WTC11 (cell line): Measurements from ENCODE around the gene POTEM.
"Not testable (repeated sequence)": the region's sequence is repeated elsewhere in the genome, so short reads cannot be mapped to it uniquely, and the experiment has no call there.

Source experiments
- CREB1 ChIP-seq: sonication (generic); formaldehyde crosslinking; IDR thresholded peaks from 2 replicates; pipeline ENCODE4 v1.8.0; 2023; ENCODE audit warnings: mild to moderate bottlenecking, missing genetic modification reagents
- CTCF ChIP-seq: fragments of 200-600 bp; IDR thresholded peaks from 2 replicates; pipeline ENCODE4 v1.8.0; 2022; ENCODE audit warnings: antibody characterized with exemption
- JUN ChIP-seq: sonication (generic); formaldehyde crosslinking; IDR thresholded peaks from 2 replicates; pipeline ENCODE4 v1.8.0; 2023; ENCODE audit warnings: mild to moderate bottlenecking, missing genetic modification reagents
- MLX ChIP-seq: sonication (generic); formaldehyde crosslinking; IDR thresholded peaks from 2 replicates; pipeline ENCODE4 v1.8.1; 2023; ENCODE audit warnings: mild to moderate bottlenecking, missing genetic modification reagents, moderate library complexity
- NR1H2 ChIP-seq: sonication (generic); formaldehyde crosslinking; IDR thresholded peaks from 2 replicates; pipeline ENCODE4 v1.9.0; 2021; ENCODE audit warnings: mild to moderate bottlenecking, moderate library complexity, missing genetic modification reagents
- NR2C2 ChIP-seq: sonication (generic); formaldehyde crosslinking; IDR thresholded peaks from 2 replicates; pipeline ENCODE4 v1.8.0; 2022; ENCODE audit warnings: mild to moderate bottlenecking, missing genetic modification reagents
- TCF7 ChIP-seq: sonication (generic); formaldehyde crosslinking; IDR thresholded peaks from 2 replicates; pipeline ENCODE4 v1.8.0; 2022; ENCODE audit warnings: mild to moderate bottlenecking, low read depth, missing genetic modification reagents, moderate library complexity
- USF1 ChIP-seq: sonication (generic); formaldehyde crosslinking; IDR thresholded peaks from 2 replicates; pipeline ENCODE4 v1.8.0; 2022; ENCODE audit warnings: mild to moderate bottlenecking, missing genetic modification reagents
- ZNF138 ChIP-seq: sonication (generic); formaldehyde crosslinking; conservative IDR thresholded peaks from 2 replicates; pipeline ENCODE4 v1.8.1; 2022; ENCODE audit warnings: mild to moderate bottlenecking, moderate library complexity, missing genetic modification reagents
- TF ChIP-seq, protein P1 (sequence below): sonication (generic); formaldehyde crosslinking; conservative IDR thresholded peaks from 2 replicates; pipeline ENCODE4 v1.8.1; 2022; ENCODE audit warnings: mild to moderate bottlenecking, missing genetic modification reagents
- TF ChIP-seq, protein P2 (sequence below): sonication (generic); formaldehyde crosslinking; IDR thresholded peaks from 2 replicates; pipeline ENCODE4 v1.8.0; 2023; ENCODE audit warnings: mild to moderate bottlenecking, missing genetic modification reagents
- TF ChIP-seq, protein P3 (sequence below): sonication (generic); formaldehyde crosslinking; IDR thresholded peaks from 2 replicates; pipeline ENCODE4 v1.8.1; 2022; ENCODE audit warnings: missing genetic modification reagents, borderline replicate concordance
- TF ChIP-seq, protein P4 (sequence below): sonication (generic); formaldehyde crosslinking; IDR thresholded peaks from 2 replicates; pipeline ENCODE4 v1.8.1; 2022; ENCODE audit warnings: low read depth, mild to moderate bottlenecking, moderate library complexity, missing genetic modification reagents, borderline replicate concordance

DNA sequence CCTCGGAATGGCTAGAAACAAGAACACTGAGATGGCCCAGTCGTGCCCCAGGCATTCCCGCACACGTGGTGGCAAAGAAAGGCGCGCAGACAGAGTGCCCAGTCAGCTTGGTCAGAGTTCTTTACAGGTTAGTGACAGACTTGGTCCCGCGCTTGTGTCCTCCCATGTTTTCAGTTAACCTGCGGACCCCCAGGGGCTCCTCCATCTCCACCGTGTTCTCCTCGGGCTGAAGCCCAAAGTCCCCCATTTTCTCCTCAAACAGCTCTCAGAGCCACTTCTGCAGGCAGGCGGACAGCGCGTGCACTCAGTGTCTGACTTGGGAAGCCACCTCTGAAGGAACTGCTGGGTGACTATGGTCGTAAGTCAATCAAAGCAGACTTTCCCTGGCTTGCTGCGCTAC is 60.7 kb downstream of the POTEM start:
- not testable (repeated sequence) for TF ChIP-seq TCF7 (CRISPR knock-in tag); USF1 (CRISPR knock-in tag); NR1H2; JUN; MLX (CRISPR knock-in tag); CTCF; NR2C2 (CRISPR knock-in tag); CREB1; ZNF138
- TF ChIP-seq, protein P1, sequence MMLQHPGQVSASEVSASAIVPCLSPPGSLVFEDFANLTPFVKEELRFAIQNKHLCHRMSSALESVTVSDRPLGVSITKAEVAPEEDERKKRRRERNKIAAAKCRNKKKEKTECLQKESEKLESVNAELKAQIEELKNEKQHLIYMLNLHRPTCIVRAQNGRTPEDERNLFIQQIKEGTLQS (CRISPR knock-in tag) = not testable (repeated sequence)
- TF ChIP-seq, protein P2, sequence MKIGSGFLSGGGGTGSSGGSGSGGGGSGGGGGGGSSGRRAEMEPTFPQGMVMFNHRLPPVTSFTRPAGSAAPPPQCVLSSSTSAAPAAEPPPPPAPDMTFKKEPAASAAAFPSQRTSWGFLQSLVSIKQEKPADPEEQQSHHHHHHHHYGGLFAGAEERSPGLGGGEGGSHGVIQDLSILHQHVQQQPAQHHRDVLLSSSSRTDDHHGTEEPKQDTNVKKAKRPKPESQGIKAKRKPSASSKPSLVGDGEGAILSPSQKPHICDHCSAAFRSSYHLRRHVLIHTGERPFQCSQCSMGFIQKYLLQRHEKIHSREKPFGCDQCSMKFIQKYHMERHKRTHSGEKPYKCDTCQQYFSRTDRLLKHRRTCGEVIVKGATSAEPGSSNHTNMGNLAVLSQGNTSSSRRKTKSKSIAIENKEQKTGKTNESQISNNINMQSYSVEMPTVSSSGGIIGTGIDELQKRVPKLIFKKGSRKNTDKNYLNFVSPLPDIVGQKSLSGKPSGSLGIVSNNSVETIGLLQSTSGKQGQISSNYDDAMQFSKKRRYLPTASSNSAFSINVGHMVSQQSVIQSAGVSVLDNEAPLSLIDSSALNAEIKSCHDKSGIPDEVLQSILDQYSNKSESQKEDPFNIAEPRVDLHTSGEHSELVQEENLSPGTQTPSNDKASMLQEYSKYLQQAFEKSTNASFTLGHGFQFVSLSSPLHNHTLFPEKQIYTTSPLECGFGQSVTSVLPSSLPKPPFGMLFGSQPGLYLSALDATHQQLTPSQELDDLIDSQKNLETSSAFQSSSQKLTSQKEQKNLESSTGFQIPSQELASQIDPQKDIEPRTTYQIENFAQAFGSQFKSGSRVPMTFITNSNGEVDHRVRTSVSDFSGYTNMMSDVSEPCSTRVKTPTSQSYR = not testable (repeated sequence)
- TF ChIP-seq, protein P3, sequence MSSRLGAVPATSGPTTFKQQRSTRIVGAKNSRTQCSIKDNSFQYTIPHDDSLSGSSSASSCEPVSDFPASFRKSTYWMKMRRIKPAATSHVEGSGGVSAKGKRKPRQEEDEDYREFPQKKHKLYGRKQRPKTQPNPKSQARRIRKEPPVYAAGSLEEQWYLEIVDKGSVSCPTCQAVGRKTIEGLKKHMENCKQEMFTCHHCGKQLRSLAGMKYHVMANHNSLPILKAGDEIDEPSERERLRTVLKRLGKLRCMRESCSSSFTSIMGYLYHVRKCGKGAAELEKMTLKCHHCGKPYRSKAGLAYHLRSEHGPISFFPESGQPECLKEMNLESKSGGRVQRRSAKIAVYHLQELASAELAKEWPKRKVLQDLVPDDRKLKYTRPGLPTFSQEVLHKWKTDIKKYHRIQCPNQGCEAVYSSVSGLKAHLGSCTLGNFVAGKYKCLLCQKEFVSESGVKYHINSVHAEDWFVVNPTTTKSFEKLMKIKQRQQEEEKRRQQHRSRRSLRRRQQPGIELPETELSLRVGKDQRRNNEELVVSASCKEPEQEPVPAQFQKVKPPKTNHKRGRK (CRISPR knock-in tag) = not testable (repeated sequence)
- TF ChIP-seq, protein P4, sequence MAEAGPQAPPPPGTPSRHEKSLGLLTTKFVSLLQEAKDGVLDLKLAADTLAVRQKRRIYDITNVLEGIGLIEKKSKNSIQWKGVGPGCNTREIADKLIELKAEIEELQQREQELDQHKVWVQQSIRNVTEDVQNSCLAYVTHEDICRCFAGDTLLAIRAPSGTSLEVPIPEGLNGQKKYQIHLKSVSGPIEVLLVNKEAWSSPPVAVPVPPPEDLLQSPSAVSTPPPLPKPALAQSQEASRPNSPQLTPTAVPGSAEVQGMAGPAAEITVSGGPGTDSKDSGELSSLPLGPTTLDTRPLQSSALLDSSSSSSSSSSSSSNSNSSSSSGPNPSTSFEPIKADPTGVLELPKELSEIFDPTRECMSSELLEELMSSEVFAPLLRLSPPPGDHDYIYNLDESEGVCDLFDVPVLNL (CRISPR knock-in tag) = not testable (repeated sequence)
